Vagina (tissue), 2 donors: ENCODE data around the gene NPIPB8. TPM values are rescaled to one million over a fixed set of nuclear protein-coding genes. Genes with fewer than 3 reads are reported as not detected.
"Not testable (repeated sequence)": the region's sequence is repeated elsewhere in the genome, so short reads cannot be mapped to it uniquely, and the experiment has no call there.

Experiments used
- DNase-seq, 2 donors: peaks; one replicate each; pipeline ENCODE4 v3.0.0-alpha.2; 2017; ENCODE audit errors: extremely low spot score in 2 of 2
- H3K27ac ChIP-seq: fragments of 200-600 bp; sonication (generic); one replicate; pipeline ENCODE4 v1.5.1; 2019
- H3K27me3 ChIP-seq: fragments of 200-600 bp; sonication (generic); one replicate; pipeline ENCODE4 v1.5.1; 2019
- H3K36me3 ChIP-seq, 2 donors: fragments of 200-600 bp; sonication (generic); one replicate each; pipeline ENCODE4 v1.5.1; 2017 to 2019
- H3K4me1 ChIP-seq: fragments of 200-600 bp; sonication (generic); one replicate; pipeline ENCODE4 v1.5.1; 2019
- H3K4me3 ChIP-seq, 2 donors: fragments of 200-600 bp; sonication (generic); 1 replicate in 1 of 2; 2 replicates in 1 of 2; pipeline ENCODE4 v1.5.1; 2016 to 2019
- H3K9me3 ChIP-seq: fragments of 200-600 bp; sonication (generic); one replicate; pipeline ENCODE4 v1.5.1; 2019
- CTCF ChIP-seq, 3 experiments: fragments of 450-650 bp in 2 of 3; fragments of 200-600 bp in 1 of 3; sonication (generic) in 1 of 3; IDR thresholded peaks; one replicate each; pipeline ENCODE4 v1.5.1; 2017 to 2019; ENCODE audit warnings: antibody characterized with exemption in 3 of 3, mild to moderate bottlenecking in 2 of 3, moderate library complexity in 2 of 3
- POLR2A ChIP-seq, 2 donors: fragments of 450-650 bp; IDR thresholded peaks; one replicate each; pipeline ENCODE4 v1.6.1; 2017; ENCODE audit warnings: antibody characterized with exemption in 2 of 2, mild to moderate bottlenecking in 2 of 2, moderate library complexity in 2 of 2
- POLR2AphosphoS5 ChIP-seq, 2 donors: sonication (generic); formaldehyde crosslinking; IDR thresholded peaks; one replicate each; pipeline ENCODE4 v1.9.0; 2017; ENCODE audit warnings: antibody characterized with exemption in 2 of 2, mild to moderate bottlenecking in 2 of 2, low read depth in 1 of 2; ENCODE audit not compliant: insufficient read depth in 1 of 2
- intact Hi-C: fragments of 100-400 bp; cut with DNase I; formaldehyde crosslinking; loops from one replicate; pipeline ENCODE4 v1.15.1; 2023
- total RNA-seq: library from RNA; depleted of rRNA; stranded (reverse); fragments of >200 nt; gene quantifications from one replicate; pipeline ENCODE4 v1.2.3, GENCODE V29; 2016

Gene NPIPB8
- total RNA-seq, 1 donor from 2014 or later = not detected

- no peaks in the 10 kb centered on the region for H3K4me1 ChIP-seq
- H3K36me3 ChIP-seq = no peaks in the 10 kb centered on the region
- no peak overlapping the region for H3K4me3 ChIP-seq
- intact Hi-C loops = no loop called here
- H3K27ac ChIP-seq = no peak overlapping the region
- no peaks in the 10 kb centered on the region for H3K9me3 ChIP-seq
- H3K27me3 ChIP-seq = no peaks in the 10 kb centered on the region
- TF ChIP-seq POLR2AphosphoS5 (IDR thresholded peaks at IDR 0.05; ENCODE audit: insufficient read depth in 1 of 2, low read depth in 1 of 2) = no peak
- TF ChIP-seq POLR2A (IDR thresholded peaks at IDR 0.05) = no peak
- no peak for TF ChIP-seq CTCF (IDR thresholded peaks at IDR 0.05)
- no peak for DNase-seq
Observed at GRCh38 chr16:28597692-28598261, 40.1 kb upstream of the NPIPB8 start.

- H3K27me3 ChIP-seq, H3K4me3 ChIP-seq, H3K4me1 ChIP-seq, DNase-seq, H3K27ac ChIP-seq, H3K9me3 ChIP-seq, intact Hi-C loops, H3K36me3 ChIP-seq: not testable (repeated sequence)
Observed at GRCh38 chr16:28599377-28600285, 38.2 kb upstream of the NPIPB8 start.

- intact Hi-C loops, H3K36me3 ChIP-seq, H3K4me1 ChIP-seq: not testable (repeated sequence)
Observed at GRCh38 chr16:28600965-28601364, 36.9 kb upstream of the NPIPB8 start.

GRCh38 chr16:28601589-28601988, 36.3 kb upstream of the NPIPB8 start:
- DNase-seq, H3K9me3 ChIP-seq, intact Hi-C loops, H3K27me3 ChIP-seq, H3K4me3 ChIP-seq, H3K27ac ChIP-seq, H3K36me3 ChIP-seq, H3K4me1 ChIP-seq: not testable (repeated sequence)

More at GRCh38 chr16:28600965-28601364, 36.9 kb upstream of the NPIPB8 start:
- not testable (repeated sequence) for H3K4me3 ChIP-seq, H3K9me3 ChIP-seq, H3K27me3 ChIP-seq, DNase-seq, H3K27ac ChIP-seq

- H3K9me3 ChIP-seq, intact Hi-C loops, H3K27me3 ChIP-seq, H3K4me3 ChIP-seq, DNase-seq, H3K4me1 ChIP-seq, H3K36me3 ChIP-seq, H3K27ac ChIP-seq: not testable (repeated sequence)
Observed at GRCh38 chr16:28602062-28602461, 35.8 kb upstream of the NPIPB8 start.

GRCh38 chr16:28602529-28602928, 35.3 kb upstream of the NPIPB8 start:
- intact Hi-C loops = no loop called here
- Histone ChIP-seq H3K27ac (no peak overlapping the region), H3K9me3 (no peaks in the 10 kb centered on the region), H3K4me1 (no peaks in the 10 kb centered on the region), H3K36me3 (no peaks in the 10 kb centered on the region), H3K4me3 (no peak overlapping the region), H3K27me3 (no peaks in the 10 kb centered on the region)
- no peak for DNase-seq
- TF ChIP-seq POLR2AphosphoS5 (IDR thresholded peaks at IDR 0.05; ENCODE audit: insufficient read depth in 1 of 2, low read depth in 1 of 2) (no peak), POLR2A (IDR thresholded peaks at IDR 0.05) (no peak), CTCF (IDR thresholded peaks at IDR 0.05) (no peak)

- intact Hi-C loops = no loop called here
- Histone ChIP-seq H3K4me3 (no peak overlapping the region), H3K27ac (no peak overlapping the region), H3K4me1 (no peaks in the 10 kb centered on the region), H3K9me3 (no peaks in the 10 kb centered on the region), H3K36me3 (no peaks in the 10 kb centered on the region), H3K27me3 (no peaks in the 10 kb centered on the region)
- TF ChIP-seq POLR2A (IDR thresholded peaks at IDR 0.05) (no peak), POLR2AphosphoS5 (IDR thresholded peaks at IDR 0.05; ENCODE audit: insufficient read depth in 1 of 2, low read depth in 1 of 2) (no peak), CTCF (IDR thresholded peaks at IDR 0.05) (no peak)
- DNase-seq = no peak
Observed at GRCh38 chr16:28603381-28604185, 34.3 kb upstream of the NPIPB8 start.
